DOHH2 (cell line): Measurements from ENCODE around the gene HS3ST5.
"Not testable (repeated sequence)": the region's sequence is repeated elsewhere in the genome, so short reads cannot be mapped to it uniquely, and the experiment has no call there.

ENCODE experiments used
- H3F3A ChIP-seq: fragments of 200-600 bp; sonication (generic), shearing (Covaris generic); 2 replicates; pipeline ENCODE4 v1.6.0; 2016; ENCODE audit warnings: antibody characterized with exemption, mild to moderate bottlenecking; ENCODE audit not compliant: control insufficient read depth, insufficient read depth
- H3K27ac ChIP-seq: fragments of 200-600 bp; sonication (generic); 2 replicates; pipeline ENCODE4 v1.5.1; 2014; ENCODE audit warnings: low read depth, mild to moderate bottlenecking, low read length, moderate library complexity
- H3K27me3 ChIP-seq: fragments of 200-600 bp; sonication (generic); 2 replicates; pipeline ENCODE4 v1.6.1; 2014; ENCODE audit warnings: mild to moderate bottlenecking, low read length, mixed read lengths; ENCODE audit not compliant: control insufficient read depth
- H3K36me3 ChIP-seq: fragments of 200-600 bp; sonication (generic); 2 replicates; pipeline ENCODE4 v1.6.1; 2014; ENCODE audit warnings: mild to moderate bottlenecking, low read length, moderate library complexity, mixed read lengths; ENCODE audit not compliant: control insufficient read depth
- H3K4me1 ChIP-seq: fragments of 200-600 bp; sonication (generic); 2 replicates; pipeline ENCODE4 v1.6.1; 2014; ENCODE audit warnings: mild to moderate bottlenecking, low read length, mixed read lengths; ENCODE audit not compliant: control insufficient read depth
- H3K4me2 ChIP-seq: fragments of 200-600 bp; sonication (generic); 2 replicates; pipeline ENCODE4 v1.6.0; 2014; ENCODE audit warnings: mild to moderate bottlenecking, low read length, moderate library complexity
- H3K4me3 ChIP-seq: fragments of 200-600 bp; sonication (generic); 2 replicates; pipeline ENCODE4 v1.5.1; 2014; ENCODE audit warnings: mild to moderate bottlenecking, low read length, mixed read lengths
- H3K79me2 ChIP-seq: fragments of 200-600 bp; sonication (generic); 2 replicates; pipeline ENCODE4 v1.6.1; 2014; ENCODE audit warnings: mild to moderate bottlenecking, low read length, mixed read lengths; ENCODE audit not compliant: control insufficient read depth
- H3K9me2 ChIP-seq: fragments of 200-600 bp; sonication (generic); replicated peaks from 2 replicates; pipeline ENCODE4 v1.6.1; 2014; ENCODE audit warnings: mild to moderate bottlenecking, low read length, mixed read lengths; ENCODE audit not compliant: control insufficient read depth
- H3K9me3 ChIP-seq: fragments of 200-600 bp; sonication (generic); 2 replicates; pipeline ENCODE4 v1.6.1; 2014; ENCODE audit warnings: antibody characterized with exemption, low read length, mixed read lengths; ENCODE audit not compliant: control insufficient read depth, insufficient read depth
- H4K20me1 ChIP-seq: fragments of 200-600 bp; sonication (generic); 2 replicates; pipeline ENCODE4 v1.6.0; 2014; ENCODE audit warnings: low read depth, mild to moderate bottlenecking, antibody characterized with exemption, low read length, moderate library complexity; ENCODE audit not compliant: control insufficient read depth, insufficient read depth
- CTCF ChIP-seq: fragments of 200-600 bp; sonication (generic); IDR thresholded peaks from one replicate; pipeline ENCODE4 v1.5.1; 2014; ENCODE audit warnings: antibody characterized with exemption, mild to moderate bottlenecking, low read depth, low read length; ENCODE audit not compliant: poor library complexity, severe bottlenecking
- EZH2phosphoT487 ChIP-seq: fragments of 200-600 bp; sonication (generic); IDR thresholded peaks from 2 replicates; pipeline ENCODE4 v1.6.1; 2017; ENCODE audit warnings: borderline replicate concordance, mild to moderate bottlenecking, antibody characterized with exemption, low read length, moderate library complexity, mixed read lengths

The HS3ST5 gene

GRCh38 chr6:114084327-114084890, 258.4 kb downstream of the HS3ST5 start:
- Histone ChIP-seq H3K36me3 (no peaks in the 10 kb centered on the region), H4K20me1 (no peaks in the 10 kb centered on the region), H3K27ac (no peak overlapping the region), H3K4me3 (no peak overlapping the region), H3K4me1 (no peaks in the 10 kb centered on the region), H3K79me2 (no peaks in the 10 kb centered on the region), H3K9me3 (no peaks in the 10 kb centered on the region), H3K27me3 (no peaks in the 10 kb centered on the region), H3K9me2 (no peaks in the 10 kb centered on the region), H3K4me2 (no peak overlapping the region), H3F3A (no peaks in the 10 kb centered on the region)
- TF ChIP-seq CTCF (no peak), EZH2phosphoT487 (no peak)

DNA sequence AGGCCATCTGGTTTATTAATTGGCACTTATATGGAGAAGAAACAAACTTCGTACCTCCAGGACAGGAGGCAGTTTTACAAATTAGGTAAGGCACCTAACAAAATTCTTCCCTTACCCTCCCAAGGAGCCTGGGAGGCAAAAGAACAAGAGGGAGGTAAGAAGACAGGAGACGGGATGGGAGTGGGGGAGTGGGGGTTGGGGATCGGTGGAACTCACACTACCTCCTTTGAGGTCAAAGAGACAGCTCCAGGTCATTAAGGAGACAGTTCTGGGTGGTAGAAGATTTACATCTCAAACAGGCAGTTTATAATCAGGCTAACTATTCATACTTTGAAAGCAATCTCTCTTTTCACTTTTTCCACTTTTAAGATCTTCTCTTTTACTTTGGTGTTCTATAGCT, 259.6 kb downstream of the HS3ST5 start:
- Histone ChIP-seq H3K27ac (no peak overlapping the region), H3K79me2 (no peaks in the 10 kb centered on the region), H3K36me3 (no peaks in the 10 kb centered on the region), H3K27me3 (no peaks in the 10 kb centered on the region), H3K4me2 (no peak overlapping the region), H3K4me3 (no peak overlapping the region), H4K20me1 (no peaks in the 10 kb centered on the region), H3K4me1 (no peaks in the 10 kb centered on the region), H3K9me2 (no peaks in the 10 kb centered on the region), H3K9me3 (no peaks in the 10 kb centered on the region), H3F3A (no peaks in the 10 kb centered on the region)
- no peak for TF ChIP-seq EZH2phosphoT487

DNA sequence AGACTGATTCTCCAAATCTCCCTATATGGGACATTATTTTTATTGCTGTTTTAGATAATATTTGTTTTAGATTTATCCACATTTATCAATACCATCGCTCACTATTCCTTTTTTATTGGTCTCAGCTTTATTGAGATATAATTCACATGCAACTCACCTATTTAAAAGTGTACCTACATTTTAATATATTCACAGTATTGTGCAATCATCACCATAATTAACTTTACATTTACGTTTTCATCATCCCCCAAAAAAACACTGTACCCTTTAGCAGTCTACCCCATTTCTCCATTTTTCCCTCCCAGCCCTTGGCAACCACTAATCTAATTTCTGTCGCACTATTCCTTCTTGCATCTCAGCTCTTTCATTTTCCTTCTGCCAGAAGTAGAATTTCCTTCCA, 261.1 kb downstream of the HS3ST5 start:
- no peak overlapping the region for H3K4me2 ChIP-seq
- no peaks in the 10 kb centered on the region for H4K20me1 ChIP-seq
- H3K9me3 ChIP-seq = no peaks in the 10 kb centered on the region
- H3K4me1 ChIP-seq = no peaks in the 10 kb centered on the region
- TF ChIP-seq EZH2phosphoT487 (no peak), CTCF (no peak)
- no peaks in the 10 kb centered on the region for H3K79me2 ChIP-seq
- H3K36me3 ChIP-seq = no peaks in the 10 kb centered on the region
- no peak overlapping the region for H3K4me3 ChIP-seq
- no peaks in the 10 kb centered on the region for H3K27me3 ChIP-seq
- H3K9me2 ChIP-seq = no peaks in the 10 kb centered on the region
- no peaks in the 10 kb centered on the region for H3F3A ChIP-seq
- no peak overlapping the region for H3K27ac ChIP-seq

DNA sequence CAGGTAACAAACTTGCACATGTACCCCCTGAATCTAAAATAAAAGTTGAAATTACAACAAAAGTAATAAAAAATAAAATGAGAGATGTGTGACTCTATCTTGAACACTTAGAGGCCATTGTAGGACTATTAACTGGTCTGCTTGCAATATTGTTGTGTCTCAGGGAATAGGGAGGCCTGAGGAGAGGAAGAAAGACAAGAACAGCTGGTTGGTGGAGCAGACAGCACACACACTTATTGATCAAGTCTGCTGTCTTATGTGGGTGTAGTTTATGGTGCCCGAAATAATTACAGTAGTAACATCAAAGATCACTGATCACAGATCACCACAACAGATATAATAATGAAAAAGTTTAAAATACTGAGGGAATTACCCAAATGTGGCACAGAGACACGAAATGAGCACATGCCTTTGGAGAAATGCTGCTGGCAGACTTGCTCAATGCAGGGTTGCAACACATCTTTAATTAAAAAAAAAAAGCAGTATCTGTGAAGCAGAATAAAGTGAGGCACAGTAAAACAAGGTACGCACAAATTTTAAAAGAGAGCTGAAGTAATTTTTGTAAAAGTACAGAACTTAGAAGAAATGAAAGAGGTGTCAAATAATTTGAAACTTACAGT, 261.8 kb downstream of the HS3ST5 start:
- Histone ChIP-seq H3K79me2 (no peaks in the 10 kb centered on the region), H3F3A (no peaks in the 10 kb centered on the region), H3K27ac (no peak overlapping the region), H3K4me1 (no peaks in the 10 kb centered on the region), H3K4me3 (no peak overlapping the region), H3K36me3 (no peaks in the 10 kb centered on the region), H3K4me2 (no peak overlapping the region), H3K9me2 (no peaks in the 10 kb centered on the region), H4K20me1 (no peaks in the 10 kb centered on the region), H3K9me3 (no peaks in the 10 kb centered on the region), H3K27me3 (no peaks in the 10 kb centered on the region)
- TF ChIP-seq CTCF = no peak
- TF ChIP-seq EZH2phosphoT487 = no peak

DNA sequence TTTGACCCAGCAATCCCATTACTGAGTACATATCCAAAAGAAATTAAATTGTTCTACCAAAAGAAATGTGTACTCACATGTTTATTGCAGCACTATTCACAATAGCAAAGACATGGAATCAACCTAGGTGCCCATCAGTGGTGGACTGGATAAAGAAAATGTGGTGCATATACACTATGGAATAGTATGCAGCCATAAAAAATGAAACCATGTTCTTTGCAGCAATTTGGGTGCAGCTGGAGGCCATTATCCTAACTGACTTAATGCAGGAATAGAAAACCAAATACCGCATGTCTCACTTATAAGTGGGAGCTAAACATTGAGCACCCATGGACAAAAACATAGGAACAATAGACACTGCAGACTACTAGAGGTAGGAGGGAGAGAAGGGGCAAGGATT, 262.4 kb downstream of the HS3ST5 start:
- not testable (repeated sequence) for H3K9me2 ChIP-seq, H4K20me1 ChIP-seq, H3K9me3 ChIP-seq, H3K36me3 ChIP-seq, H3F3A ChIP-seq, H3K27me3 ChIP-seq, H3K79me2 ChIP-seq, H3K4me1 ChIP-seq, H3K4me2 ChIP-seq, H3K4me3 ChIP-seq, H3K27ac ChIP-seq
